ENCODE measurements around the gene SYNPO2L.
"Not testable (repeated sequence)": the region's sequence is repeated elsewhere in the genome, so short reads cannot be mapped to it uniquely, and the experiment has no call there.

SYNPO2L gene

GRCh38 chr10:73655990-73656298 lies at the start of gene SYNPO2L:
Gene SYNPO2L (minus strand): TSS chr10:73656029. CDS start chr10:73655922, 107 bp downstream.
- no peak for DNase-seq

- not testable (repeated sequence) for DNase-seq
Measured at GRCh38 chr10:73703924-73704323, 48.1 kb upstream of the SYNPO2L start.

GRCh38 chr10:73698819-73699218 lies 43.0 kb upstream of the SYNPO2L start:
- DNase-seq, result not testable (repeated sequence)

- not testable (repeated sequence) for DNase-seq
Measured at GRCh38 chr10:73697675-73698159, 41.9 kb upstream of the SYNPO2L start, which contains the start of gene AGAP5. Gene AGAP5 (minus strand): TSS chr10:73698109. CDS start chr10:73697755, 354 bp downstream.

- not testable (repeated sequence) for DNase-seq
Measured at GRCh38 chr10:73695302-73695701, 39.5 kb upstream of the SYNPO2L start.

GRCh38 chr10:73690755-73691154 lies 34.9 kb upstream of the SYNPO2L start:
- not testable (repeated sequence) for DNase-seq

GRCh38 chr10:73689596-73689995 lies 33.8 kb upstream of the SYNPO2L start:
- DNase-seq, result not testable (repeated sequence)

GRCh38 chr10:73687641-73688040 lies 31.8 kb upstream of the SYNPO2L start:
- not testable (repeated sequence) for DNase-seq

GRCh38 chr10:73674546-73674945 lies 18.7 kb upstream of the SYNPO2L start:
- not testable (repeated sequence) for DNase-seq

- not testable (repeated sequence) for DNase-seq
Measured at GRCh38 chr10:73668378-73668777, 12.5 kb upstream of the SYNPO2L start.

GRCh38 chr10:73666153-73666809 lies 10.5 kb upstream of the SYNPO2L start:
- DNase-seq, result not testable (repeated sequence)

- DNase-seq, result not testable (repeated sequence)
Measured at GRCh38 chr10:73665581-73665980, 9.8 kb upstream of the SYNPO2L start.

- DNase-seq, result not testable (repeated sequence)
Measured at GRCh38 chr10:73664156-73665040, 8.6 kb upstream of the SYNPO2L start.

GRCh38 chr10:73663621-73664020 lies 7.8 kb upstream of the SYNPO2L start:
- DNase-seq, result not testable (repeated sequence)

GRCh38 chr10:73662705-73663104 lies 6.9 kb upstream of the SYNPO2L start:
- DNase-seq, result not testable (repeated sequence)

- no peak for DNase-seq
Measured at GRCh38 chr10:73655257-73655989, 406 bp downstream of the SYNPO2L start.

- DNase-seq, result no peak
Measured at GRCh38 chr10:73653701-73654100, 2.1 kb downstream of the SYNPO2L start.

GRCh38 chr10:73653195-73653594 lies 2.6 kb downstream of the SYNPO2L start:
- no peak for DNase-seq

GRCh38 chr10:73650537-73651331 lies 5.1 kb downstream of the SYNPO2L start:
- DNase-seq, result no peak

- DNase-seq, result no peak
Measured at GRCh38 chr10:73649876-73650536, 5.8 kb downstream of the SYNPO2L start.

- no peak for DNase-seq
Measured at GRCh38 chr10:73648975-73649829, 6.6 kb downstream of the SYNPO2L start.

All from NCI-H2081 treated with DMSO at 0.1 percent for 48 hours (cell line).